Measurements from ENCODE around the gene DDT.
"Not testable (repeated sequence)": the region's sequence is repeated elsewhere in the genome, so short reads cannot be mapped to it uniquely, and the experiment has no call there.

The DDT gene

DNA sequence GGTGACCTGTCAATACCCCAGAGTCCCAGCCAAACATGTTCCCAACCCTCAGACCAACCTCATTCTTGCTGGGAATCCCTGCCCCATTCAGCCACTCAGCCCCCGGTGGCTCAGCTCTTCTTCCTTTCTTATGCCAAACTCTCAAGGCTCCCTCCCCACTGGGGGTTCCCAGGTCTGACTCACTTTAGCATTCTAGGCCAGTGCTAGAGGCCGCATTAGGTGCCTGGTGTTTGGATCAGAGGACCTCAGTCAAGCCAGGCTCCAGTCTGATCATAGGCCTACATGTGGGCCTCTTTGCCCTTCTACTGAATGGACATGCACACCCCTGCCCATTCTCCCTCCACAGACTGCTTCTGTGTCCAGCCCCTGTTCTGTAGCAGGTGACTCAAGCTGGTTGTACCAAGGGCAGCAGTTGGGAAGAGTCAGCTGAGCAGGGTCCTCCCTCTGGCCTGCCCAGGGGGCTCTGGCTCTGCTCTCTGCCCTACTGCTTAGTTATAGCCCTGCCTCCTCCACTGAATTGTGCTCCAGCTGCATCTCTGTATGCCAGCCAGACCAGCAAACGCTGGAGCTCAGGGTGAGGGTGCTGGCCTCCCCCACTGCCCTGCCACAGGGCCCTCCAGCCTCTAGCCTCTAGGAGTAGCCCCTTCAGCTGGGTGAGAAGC, 15.5 kb upstream of the DDT start:
- not testable (repeated sequence) for DNase-seq (ENCODE audit: low read depth, low spot score)

DNA sequence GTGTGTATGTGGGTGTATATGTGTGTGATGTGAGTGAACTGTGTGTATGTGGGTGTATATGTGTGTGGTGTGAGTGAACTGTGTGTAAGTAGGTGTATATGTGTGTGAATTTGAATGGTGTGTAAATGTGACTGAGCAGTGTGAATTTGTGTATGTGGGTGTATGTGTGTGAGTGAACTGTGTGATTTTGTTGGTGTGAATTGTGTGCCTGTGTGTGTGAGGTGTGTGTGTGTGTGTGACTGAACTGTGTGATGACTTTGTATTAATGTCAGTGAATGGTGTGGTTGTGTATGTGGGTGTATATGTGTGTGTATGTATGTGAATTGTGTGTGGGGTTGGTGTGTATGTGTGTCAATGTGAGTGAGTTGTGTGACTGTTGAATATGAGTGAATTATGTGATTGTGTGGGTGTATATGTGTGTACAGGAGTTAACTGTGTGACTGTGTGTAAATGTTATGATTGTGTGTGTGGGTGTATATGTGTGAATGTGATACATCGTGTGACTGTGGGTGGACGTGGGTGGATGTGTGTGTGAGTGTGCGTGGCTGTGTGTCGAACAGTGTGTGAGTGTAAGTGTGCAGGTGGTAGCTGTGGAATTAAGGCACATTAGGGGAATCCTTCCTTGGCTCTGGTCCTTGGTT, 12.4 kb upstream of the DDT start:
- not testable (repeated sequence) for DNase-seq (ENCODE audit: low read depth, low spot score)

DNA sequence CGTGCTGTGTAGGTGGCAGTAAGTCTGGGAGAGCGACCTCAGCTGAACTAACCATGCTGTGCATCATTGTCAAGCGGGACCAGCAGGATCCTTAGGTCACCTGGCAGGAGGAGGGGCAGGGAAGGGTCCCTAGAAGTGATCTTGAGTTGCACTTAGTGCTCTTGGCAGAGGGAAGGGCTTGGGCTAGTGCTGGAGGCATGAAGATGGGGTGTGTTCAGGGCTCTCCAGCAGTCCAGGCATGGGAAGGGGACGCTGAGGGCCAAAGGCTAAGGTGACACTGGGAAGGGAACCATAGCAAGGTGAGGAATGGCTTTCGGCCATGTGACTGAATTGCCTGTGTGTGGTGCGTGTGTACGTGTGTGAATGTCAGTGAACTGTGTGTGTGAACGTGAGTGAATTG, 11.8 kb upstream of the DDT start:
- not testable (repeated sequence) for DNase-seq (ENCODE audit: low read depth, low spot score)

DNA sequence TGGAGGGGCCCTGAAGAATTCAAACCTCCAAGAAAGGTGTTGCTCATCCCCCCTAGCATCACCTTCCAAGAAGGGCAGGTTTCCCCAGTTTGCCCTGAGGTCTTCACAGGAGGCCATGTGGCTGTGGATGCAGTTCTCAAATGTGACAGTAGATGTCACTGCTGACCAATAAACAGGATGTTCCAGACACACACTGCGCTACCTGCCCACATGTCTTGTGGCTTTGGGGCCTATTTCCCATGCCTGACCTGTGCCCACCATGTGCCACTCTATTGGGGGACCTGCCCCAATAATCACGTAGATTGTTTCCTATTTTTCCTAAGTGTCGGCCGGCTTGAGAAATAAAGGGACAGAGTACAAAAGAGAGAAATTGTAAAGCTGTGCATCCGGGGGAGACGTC, 10.2 kb upstream of the DDT start:
- peak; percentile 37 for DNase-seq (ENCODE audit: low read depth, low spot score)

DNA sequence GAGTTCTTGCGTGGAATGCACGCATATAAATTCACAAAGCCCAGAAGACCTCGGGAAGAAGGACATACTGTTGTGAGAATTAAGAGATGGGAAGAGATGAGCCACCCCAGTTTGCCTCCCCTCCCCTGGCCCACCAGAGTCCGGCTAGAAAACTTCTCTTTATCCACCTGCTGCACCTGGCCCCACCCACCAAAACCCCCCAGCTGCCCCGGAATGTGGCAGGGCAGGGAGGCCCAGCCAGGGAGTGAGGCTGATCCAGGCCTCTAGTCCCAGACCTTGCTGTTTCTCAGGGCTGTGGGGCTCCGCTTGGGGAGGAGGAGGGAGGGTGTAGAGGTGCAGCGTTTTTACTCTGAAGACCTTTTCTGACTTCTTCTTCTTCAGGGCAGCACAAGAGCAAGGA, 6.3 kb upstream of the DDT start:
- not testable (repeated sequence) for DNase-seq (ENCODE audit: low read depth, low spot score)

DNA sequence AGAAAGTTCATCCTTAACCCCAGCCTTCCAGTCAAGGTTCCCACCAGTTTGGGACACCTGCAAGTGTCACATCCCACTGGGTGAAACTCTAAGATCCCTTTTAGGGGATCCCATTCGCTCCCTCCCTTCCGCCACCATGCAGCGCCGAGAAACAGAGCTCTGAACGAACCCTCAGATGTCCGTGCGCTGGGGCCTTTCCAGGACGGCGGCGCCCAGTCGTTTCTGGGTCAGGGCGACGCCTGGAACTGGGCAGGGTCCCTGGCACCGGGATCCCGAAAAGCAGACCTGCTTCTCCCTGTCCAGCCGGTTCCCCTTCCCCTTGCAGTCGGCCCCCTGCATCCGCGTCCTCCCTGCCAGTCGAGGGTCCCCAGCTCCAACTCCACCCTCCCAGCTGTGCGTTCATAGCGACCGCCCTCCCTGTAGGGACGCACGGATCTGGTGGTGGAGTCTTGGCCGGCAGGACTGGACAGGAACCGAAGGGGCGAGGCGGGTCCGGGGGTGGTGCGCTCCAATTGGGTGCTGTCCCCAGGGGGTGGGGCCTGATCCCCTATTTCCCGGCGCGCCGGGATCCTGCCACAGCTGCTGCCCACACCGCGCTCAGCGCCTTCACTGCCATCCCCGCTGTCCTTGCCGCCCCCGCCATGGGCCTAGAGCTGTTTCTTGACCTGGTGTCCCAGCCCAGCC, 5.5 kb upstream of the DDT start, which contains the start of gene GSTT2:
Gene GSTT2, plus strand, starts transcription at position 578 of the 684 bp plus-strand sequence.
- DNase-seq (ENCODE audit: low read depth, low spot score): not testable (repeated sequence)

DNA sequence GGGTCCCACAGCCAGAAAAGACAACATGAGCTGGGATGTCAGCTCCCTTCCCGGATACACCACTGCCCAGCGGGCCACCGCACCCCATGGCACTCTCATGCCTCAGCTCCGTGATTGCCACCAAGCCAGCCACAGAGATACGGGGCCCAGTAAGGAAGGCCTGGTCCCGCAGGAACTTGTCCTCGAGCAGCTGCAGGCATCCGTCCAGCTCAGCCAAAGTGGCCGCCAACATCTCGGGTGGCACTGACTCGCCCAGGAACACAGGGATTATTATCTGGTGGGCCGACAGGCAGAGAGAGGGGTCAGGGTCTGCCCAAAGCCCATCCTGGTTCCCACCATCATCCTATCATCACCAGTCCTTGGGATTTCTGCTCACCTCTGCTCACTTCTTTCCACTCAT, 3.1 kb upstream of the DDT start:
- DNase-seq (ENCODE audit: low read depth, low spot score): not testable (repeated sequence)

DNA sequence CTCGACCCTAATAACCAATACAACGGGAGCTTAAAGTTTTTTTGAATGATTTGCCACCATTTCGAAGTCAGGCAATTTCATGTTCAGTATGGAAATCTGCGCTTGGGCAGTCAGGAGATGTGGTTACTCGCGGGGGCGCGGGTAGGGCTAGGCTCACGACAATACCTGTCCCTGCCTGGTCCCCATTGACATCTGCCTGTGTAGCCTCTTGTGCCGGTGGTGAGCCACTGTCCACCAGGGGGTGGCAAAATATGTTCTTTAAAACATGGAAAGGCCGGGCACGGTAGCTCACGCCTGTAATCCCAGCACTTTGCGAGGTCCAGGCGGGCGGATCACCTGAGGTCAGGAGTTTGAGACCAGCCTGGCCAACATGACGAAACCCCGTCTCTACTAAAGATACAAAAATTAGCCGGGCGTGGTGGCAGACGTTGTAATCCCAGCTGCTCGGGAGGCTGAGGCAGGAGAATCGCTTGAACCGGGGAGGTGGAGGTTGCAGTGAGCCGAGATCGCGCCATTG, 653 bp upstream of the DDT start:
- not testable (repeated sequence) for DNase-seq (ENCODE audit: low read depth, low spot score)

DNA sequence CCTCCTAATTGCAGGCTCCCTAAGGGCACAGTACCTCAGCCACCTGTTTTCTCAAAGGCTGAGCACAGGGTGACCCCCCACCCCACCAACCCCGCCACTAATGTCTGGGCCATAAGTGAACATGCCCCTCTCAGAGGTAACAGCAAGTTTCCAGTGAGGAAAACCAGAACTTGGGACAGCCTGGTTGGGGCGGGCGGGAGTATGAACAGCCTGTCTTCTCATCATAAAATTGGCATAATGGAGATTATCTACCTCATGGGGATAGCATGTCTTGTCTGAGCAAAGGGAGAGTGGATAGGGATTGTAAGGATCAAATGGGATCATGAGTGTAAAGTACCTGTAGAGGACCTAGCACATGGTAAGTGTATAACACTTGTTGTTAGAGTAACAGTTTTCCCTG, 2.3 kb downstream of the DDT start:
- not testable (repeated sequence) for DNase-seq (ENCODE audit: low read depth, low spot score)

DNA sequence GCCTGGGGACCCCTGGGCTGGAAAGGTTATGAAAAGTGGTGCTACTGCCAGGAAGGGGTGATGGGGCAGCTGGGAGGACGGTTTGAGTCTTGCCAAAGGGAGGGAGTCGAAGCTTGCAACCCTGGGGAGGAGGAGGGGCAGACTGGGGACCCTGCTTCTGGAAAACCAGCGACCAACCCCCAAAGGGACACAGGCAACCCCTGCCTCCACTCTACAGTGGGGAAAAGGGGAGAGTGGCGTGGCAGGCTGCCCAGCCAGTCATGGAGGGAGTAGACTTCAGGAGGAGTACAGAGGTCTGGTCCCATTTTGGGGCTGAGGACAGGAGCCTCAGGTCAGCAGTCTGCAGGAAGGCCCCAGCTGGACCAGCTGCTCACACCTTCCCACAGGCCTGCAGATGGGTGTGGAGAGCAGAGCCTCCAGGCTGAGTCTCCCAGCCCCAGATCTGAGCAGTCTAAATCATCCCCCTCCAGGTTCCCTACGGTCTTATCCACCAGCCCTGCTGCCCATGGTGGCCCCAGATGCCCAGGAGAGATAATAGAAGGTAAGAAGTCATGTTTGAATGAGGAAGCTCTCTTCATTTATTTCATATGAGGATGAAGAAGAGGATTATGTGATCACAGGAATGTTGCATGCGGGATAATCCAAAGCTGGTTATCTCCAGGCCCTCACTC, 3.3 kb downstream of the DDT start:
- no peak for DNase-seq (ENCODE audit: low read depth, low spot score)

DNA sequence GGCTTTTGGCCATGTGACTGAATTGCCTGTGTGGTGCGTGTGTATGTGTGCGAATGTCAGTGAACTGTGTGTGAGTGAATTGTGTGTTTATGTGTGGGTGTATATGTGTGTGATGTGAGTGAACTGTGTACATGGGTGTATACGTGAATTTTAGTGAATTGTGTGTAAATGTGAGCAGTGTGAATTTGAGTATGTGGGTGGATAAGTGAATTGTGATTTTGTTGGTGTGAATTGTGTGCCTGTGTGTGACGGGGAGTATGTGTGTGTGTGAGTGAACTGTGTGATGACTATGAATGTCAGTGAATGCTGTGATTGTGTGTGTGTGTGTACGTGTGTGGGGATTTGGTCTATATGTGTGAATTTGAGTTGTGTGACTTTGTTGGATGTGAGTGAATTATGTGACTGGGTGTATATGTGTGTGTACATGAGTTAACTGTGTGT, 4.0 kb downstream of the DDT start:
- DNase-seq (ENCODE audit: low read depth, low spot score): no peak

DNA sequence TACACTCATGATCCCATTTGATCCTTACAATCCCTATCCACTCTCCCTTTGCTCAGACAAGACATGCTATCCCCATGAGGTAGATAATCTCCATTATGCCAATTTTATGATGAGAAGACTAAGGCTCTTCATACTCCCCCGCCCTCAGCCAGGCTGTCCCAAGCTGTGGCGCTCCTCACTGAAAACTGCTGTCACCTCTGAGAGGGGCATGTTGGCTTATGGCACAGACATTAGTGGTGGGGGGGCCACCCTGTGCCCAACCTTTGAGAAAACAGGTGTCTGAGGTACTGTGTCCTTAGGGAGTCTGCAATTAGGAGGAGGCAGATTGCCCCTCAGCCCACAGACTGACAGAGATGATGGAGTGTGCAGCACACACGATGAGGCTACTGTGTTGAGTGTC, 5.2 kb downstream of the DDT start:
- no peak for DNase-seq (ENCODE audit: low read depth, low spot score)

DNA sequence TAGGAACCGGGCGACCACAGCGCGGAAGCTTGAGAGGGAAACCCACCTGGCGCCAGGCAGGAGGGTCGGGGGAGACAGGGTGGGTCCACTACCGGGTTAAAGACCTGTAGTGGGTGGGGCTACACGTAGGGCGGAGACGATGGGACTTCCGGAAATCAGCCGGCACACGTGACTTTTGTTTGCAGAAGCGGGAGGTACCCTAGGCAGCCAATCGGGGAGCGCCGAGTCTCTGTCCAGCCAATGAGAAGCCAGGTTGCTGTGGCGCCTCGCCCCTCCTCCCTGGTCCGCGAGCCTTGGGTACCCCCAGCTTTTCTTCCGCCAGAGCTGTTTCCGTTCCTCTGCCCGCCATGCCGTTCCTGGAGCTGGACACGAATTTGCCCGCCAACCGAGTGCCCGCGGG, 7.7 kb downstream of the DDT start, which contains the start of gene DDTL:
Gene DDTL, plus strand, starts transcription at position 321 of the 400 bp plus-strand sequence. Its CDS starts 27 bp downstream, at position 348.
- not testable (repeated sequence) for DNase-seq (ENCODE audit: low read depth, low spot score)

DNA sequence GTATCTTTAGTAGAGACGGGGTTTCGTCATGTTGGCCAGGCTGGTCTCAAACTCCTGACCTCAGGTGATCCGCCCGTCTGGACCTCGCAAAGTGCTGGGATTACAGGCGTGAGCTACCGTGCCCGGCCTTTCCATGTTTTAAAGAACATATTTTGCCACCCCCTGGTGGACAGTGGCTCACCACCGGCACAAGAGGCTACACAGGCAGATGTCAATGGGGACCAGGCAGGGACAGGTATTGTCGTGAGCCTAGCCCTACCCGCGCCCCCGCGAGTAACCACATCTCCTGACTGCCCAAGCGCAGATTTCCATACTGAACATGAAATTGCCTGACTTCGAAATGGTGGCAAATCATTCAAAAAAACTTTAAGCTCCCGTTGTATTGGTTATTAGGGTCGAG, 8.1 kb downstream of the DDT start:
- not testable (repeated sequence) for DNase-seq (ENCODE audit: low read depth, low spot score)

DNA sequence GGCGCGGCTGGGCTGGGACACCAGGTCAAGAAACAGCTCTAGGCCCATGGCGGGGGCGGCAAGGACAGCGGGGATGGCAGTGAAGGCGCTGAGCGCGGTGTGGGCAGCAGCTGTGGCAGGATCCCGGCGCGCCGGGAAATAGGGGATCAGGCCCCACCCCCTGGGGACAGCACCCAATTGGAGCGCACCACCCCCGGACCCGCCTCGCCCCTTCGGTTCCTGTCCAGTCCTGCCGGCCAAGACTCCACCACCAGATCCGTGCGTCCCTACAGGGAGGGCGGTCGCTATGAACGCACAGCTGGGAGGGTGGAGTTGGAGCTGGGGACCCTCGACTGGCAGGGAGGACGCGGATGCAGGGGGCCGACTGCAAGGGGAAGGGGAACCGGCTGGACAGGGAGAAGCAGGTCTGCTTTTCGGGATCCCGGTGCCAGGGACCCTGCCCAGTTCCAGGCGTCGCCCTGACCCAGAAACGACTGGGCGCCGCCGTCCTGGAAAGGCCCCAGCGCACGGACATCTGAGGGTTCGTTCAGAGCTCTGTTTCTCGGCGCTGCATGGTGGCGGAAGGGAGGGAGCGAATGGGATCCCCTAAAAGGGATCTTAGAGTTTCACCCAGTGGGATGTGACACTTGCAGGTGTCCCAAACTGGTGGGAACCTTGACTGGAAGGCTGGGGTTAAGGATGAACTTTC, 13.0 kb downstream of the DDT start, which contains the start of gene GSTT2B:
Gene GSTT2B, minus strand, starts transcription at position 112 of the 688 bp plus-strand sequence. Its CDS starts 64 bp downstream, at position 48.
- not testable (repeated sequence) for DNase-seq (ENCODE audit: low read depth, low spot score)

DNA sequence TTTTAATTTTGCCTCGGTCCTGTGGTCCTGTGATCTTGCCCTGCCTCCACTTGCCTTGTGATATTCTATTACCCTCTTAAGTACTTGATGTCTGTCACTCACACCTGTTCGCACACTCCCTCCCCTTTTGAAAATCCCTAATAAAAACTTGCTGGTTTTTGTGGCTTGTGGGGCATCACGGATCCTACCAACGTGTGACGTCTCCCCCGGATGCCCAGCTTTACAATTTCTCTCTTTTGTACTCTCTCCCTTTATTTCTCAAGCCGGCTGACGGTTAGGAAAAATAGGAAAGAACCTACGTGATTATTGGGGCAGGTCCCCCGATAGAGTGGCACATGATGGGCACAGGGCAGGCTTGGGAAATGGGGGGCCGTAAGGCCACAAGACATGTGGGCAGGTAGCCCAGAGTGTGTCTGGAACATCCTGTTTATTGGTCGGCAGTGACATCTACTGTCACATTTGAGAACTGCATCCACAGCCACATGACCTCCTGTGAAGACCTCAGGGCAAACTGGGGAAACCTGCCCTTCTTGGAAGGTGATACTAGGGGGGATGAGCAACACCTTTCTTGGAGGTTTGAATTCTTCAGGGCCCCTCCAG, 17.8 kb downstream of the DDT start:
- DNase-seq (ENCODE audit: low read depth, low spot score): peak; percentile 71

DNA sequence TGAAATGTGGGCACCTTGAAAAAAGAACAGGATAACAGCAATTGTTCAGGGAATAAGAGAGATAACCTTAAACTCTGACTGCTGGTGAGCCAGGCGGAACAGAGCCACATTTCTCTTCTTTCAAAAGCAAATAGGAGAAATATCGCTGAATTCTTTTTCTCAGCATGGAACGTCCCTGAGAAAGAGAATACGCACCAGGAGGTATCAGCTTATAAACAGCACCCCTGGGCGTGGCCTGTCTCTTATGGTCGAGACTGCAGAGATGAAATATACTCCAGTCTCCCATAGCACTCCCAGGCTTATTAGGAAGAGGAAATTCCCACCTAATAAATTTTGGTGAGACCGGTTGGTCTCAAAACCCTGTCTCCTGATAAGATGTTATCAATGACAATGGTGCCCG, 18.4 kb downstream of the DDT start:
- not testable (repeated sequence) for DNase-seq (ENCODE audit: low read depth, low spot score)

DNA sequence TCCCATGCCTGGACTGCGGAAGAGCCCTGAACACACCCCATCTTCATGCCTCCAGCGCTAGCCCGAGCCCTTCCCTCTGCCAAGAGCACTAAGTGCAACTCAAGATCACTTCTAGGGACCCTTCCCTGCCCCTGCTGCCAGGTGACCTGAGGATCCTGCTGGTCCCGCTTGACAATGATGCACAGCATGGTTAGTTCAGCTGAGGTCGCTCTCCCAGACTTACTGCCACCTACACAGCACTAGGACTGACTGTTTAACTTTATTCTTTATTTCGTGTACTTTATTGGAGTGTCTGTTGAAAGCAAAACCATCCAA, 19.3 kb downstream of the DDT start:
- DNase-seq (ENCODE audit: low read depth, low spot score): not testable (repeated sequence)

DNA sequence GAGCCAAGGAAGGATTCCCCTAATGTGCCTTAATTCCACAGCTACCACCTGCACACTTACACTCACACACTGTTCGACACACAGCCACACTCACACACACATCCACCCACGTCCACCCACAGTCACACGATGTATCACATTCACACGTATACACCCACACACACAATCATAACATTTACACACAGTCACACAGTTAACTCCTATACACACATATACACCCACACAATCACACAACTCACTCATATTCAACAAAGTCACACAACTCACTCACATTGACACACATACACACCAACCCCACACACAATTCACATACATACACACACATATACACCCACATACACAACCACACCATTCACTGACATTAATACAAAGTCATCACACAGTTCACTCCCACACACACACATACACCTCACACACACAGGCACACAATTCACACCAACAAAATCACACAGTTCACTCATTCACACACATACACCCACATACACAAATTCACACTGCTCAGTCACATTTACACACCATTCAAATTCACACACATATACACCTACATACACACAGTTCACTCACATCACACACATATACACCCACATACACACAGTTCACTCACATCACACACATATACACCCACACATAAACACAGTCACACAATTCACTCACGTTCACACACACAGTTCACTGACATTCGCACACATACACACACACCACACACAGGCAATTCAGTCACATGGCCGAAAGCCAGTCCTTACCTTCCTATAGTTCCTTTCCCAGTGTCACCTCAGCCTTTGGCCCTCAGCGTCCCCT, 19.8 kb downstream of the DDT start:
- DNase-seq (ENCODE audit: low read depth, low spot score): not testable (repeated sequence)

DNA sequence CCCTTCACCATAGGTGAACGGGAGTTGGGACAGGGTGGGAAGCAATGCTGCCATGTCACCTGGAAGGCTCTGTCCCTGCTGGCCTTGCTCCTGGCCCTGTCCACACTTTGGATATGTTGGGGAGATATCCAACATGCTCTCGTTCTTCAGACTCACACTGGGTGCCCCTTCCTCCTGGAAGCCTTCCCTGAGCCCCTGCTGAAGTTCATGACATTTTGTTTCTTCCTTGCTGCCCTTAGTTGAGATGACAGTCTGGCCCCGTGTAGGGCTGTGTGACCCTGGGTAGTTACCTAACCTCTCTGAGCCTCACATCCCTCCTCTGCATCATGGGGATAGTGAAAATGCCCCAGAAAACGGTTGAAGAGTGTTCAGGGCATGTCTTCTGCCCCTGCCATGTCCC, 20.8 kb downstream of the DDT start:
- DNase-seq (ENCODE audit: low read depth, low spot score): not testable (repeated sequence)

All from astrocyte of the hippocampus (primary cell).